Measurements from ENCODE around the gene NF1.

NF1 gene

DNA sequence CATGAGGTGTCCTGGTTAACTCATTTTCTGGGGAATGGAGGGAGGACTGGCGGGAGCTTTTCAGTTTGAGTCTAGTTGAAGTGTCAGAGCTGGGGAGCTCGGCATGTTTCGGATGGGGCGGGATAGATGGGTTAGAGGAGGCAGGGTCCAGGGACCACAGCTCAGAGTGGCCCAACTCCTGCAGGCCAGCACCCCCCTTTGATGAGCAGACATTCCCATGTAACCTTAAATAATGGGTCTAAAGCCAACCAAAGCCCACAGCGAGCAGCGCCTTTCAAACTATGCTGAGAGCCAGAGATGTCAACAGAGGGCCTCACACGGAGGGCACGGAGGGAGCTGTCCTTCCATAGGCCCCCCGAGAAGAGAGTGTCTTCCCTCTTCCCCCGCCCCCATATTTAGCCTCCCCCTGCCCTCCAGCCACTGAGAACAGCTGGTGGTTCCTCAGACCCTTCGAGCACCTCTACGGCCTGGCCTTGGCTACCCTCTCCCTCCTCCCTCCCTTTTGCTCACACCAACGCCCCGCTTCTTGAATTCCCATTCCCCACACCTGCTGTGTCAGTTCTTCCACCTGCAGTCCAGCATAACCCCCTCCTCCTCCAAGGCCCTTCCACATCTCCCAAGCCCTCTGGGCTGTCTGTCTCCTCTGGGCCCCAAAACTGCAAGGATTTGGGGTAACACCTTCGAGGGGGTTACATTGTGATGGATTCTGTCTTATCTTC is 318.5 kb downstream of the NF1 start:
- ChIA-PET POLR2A (no interaction called here), CTCF (interaction anchor here (0.5 to 0.6 kb wide), 3 partner anchors 177 to 429 kb away, joined by 3 to 4 read pairs (median 3); no protein-coding TSS in a partner anchor)
- Histone ChIP-seq H3K9me3 (ENCODE audit: control insufficient read depth, insufficient read depth, low read depth, low read length) (no peaks in the 10 kb centered on the region), H3K4me3 (ENCODE audit: low read depth, low read length) (no peak overlapping the region), H3K4me1 (ENCODE audit: control insufficient read depth, insufficient read depth, low read length) (no peaks in the 10 kb centered on the region), H3K27ac (ENCODE audit: extremely low read depth, low read depth, low read length) (no peak overlapping the region), H3K36me3 (ENCODE audit: control insufficient read depth in 2 of 2, insufficient read depth in 1 of 2, low read length in 2 of 2) (no peaks in the 10 kb centered on the region)
- no peak for TF ChIP-seq ZNF777 (tag by site-specific recombination; IDR thresholded peaks at IDR 0.05; ENCODE audit: borderline replicate concordance)

DNA sequence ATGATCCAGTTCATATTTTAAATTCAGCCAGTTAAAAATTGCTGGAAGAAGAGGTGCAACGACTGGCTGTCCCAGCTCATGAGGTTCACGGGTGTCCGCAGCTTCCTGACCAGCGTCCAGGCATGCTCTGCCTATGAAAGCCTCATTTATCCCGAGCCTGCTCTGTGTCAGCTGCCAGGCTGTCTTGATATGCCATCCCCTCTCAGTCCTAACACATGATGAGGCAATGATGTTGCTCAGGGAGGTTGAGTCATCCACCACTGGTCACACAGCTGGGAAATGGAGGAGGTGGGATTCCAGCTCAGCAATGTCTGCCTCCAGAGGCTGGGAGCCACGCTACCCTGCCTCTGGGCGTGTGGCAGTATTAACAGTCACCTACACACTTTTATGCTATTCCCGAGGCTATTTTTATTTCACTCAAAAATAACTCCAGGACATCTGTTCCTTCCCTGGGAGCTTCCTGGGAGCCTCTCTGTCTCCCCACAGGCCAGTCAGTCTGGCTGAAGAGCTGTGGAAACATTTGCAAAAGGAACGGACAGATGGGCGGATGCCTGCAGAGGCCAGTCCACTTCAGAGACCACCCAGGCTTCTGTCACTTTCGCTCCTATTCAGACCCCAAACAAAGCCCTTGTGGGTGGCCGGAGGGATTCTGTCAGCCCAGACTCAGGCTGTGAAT is 319.2 kb downstream of the NF1 start:
- no peaks in the 10 kb centered on the region for H3K4me1 ChIP-seq (ENCODE audit: control insufficient read depth, insufficient read depth, low read length)
- ChIA-PET POLR2A (no interaction called here), CTCF (interaction anchor here (0.5 to 1.5 kb wide), 6 partner anchors 23 to 430 kb away, joined by 3 to 4 read pairs (median 3); no protein-coding TSS in a partner anchor)
- H3K4me3 ChIP-seq (ENCODE audit: low read depth, low read length) = no peak overlapping the region
- no peak for TF ChIP-seq ZNF138 (tag by site-specific recombination; IDR thresholded peaks at IDR 0.05; ENCODE audit: borderline replicate concordance)
- TF ChIP-seq ZNF623 (tag by site-specific recombination; IDR thresholded peaks at IDR 0.05) = no peak
- no peak for TF ChIP-seq FEZF1 (tag by site-specific recombination; IDR thresholded peaks at IDR 0.05)
- TF ChIP-seq HOXC10 (CRISPR knock-in tag; IDR thresholded peaks at IDR 0.05) = no peak
- TF ChIP-seq ZNF548 (tag by site-specific recombination; IDR thresholded peaks at IDR 0.05) = no peak
- TF ChIP-seq OSR2 (tag by site-specific recombination; IDR thresholded peaks at IDR 0.05) = no peak
- TF ChIP-seq ZNF26 (tag by site-specific recombination; IDR thresholded peaks at IDR 0.05) = no peak
- TF ChIP-seq, protein P1, sequence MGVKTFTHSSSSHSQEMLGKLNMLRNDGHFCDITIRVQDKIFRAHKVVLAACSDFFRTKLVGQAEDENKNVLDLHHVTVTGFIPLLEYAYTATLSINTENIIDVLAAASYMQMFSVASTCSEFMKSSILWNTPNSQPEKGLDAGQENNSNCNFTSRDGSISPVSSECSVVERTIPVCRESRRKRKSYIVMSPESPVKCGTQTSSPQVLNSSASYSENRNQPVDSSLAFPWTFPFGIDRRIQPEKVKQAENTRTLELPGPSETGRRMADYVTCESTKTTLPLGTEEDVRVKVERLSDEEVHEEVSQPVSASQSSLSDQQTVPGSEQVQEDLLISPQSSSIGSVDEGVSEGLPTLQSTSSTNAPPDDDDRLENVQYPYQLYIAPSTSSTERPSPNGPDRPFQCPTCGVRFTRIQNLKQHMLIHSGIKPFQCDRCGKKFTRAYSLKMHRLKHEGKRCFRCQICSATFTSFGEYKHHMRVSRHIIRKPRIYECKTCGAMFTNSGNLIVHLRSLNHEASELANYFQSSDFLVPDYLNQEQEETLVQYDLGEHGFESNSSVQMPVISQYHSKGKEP (tag by site-specific recombination; IDR thresholded peaks at IDR 0.05) = no peak
- TF ChIP-seq, protein P2, sequence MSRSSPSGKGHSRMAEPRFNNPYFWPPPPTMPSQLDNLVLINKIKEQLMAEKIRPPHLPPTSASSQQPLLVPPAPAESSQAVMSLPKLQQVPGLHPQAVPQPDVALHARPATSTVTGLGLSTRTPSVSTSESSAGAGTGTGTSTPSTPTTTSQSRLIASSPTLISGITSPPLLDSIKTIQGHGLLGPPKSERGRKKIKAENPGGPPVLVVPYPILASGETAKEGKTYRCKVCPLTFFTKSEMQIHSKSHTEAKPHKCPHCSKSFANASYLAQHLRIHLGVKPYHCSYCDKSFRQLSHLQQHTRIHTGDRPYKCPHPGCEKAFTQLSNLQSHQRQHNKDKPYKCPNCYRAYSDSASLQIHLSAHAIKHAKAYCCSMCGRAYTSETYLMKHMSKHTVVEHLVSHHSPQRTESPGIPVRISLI (tag by site-specific recombination; IDR thresholded peaks at IDR 0.05) = no peak
- no peak for TF ChIP-seq KLF8 (tag by site-specific recombination; IDR thresholded peaks at IDR 0.05)
- no peak for TF ChIP-seq GLI4 (tag by site-specific recombination; IDR thresholded peaks at IDR 0.05)
- TF ChIP-seq ZNF19 (tag by site-specific recombination; IDR thresholded peaks at IDR 0.05; ENCODE audit: low read depth) = no peak
- no peak for TF ChIP-seq GLIS1 (tag by site-specific recombination; IDR thresholded peaks at IDR 0.05)
- no peak for TF ChIP-seq ZNF677 (tag by site-specific recombination; IDR thresholded peaks at IDR 0.05)
- TF ChIP-seq ZNF112 (tag by site-specific recombination; IDR thresholded peaks at IDR 0.05) = no peak
- no peak overlapping the region for H3K27ac ChIP-seq (ENCODE audit: extremely low read depth, low read depth, low read length)
- no peaks in the 10 kb centered on the region for H3K36me3 ChIP-seq (ENCODE audit: control insufficient read depth in 2 of 2, insufficient read depth in 1 of 2, low read length in 2 of 2)
- no peaks in the 10 kb centered on the region for H3K9me3 ChIP-seq (ENCODE audit: control insufficient read depth, insufficient read depth, low read depth, low read length)

- no peaks in the 10 kb centered on the region for H3K36me3 ChIP-seq (ENCODE audit: control insufficient read depth in 2 of 2, insufficient read depth in 1 of 2, low read length in 2 of 2)
- CTCF ChIA-PET = interaction anchor here (0.6 to 1.5 kb wide), 5 partner anchors 23 to 133 kb away, joined by 3 to 4 read pairs (median 3); no protein-coding TSS in a partner anchor
- no peak overlapping the region for H3K27ac ChIP-seq (ENCODE audit: extremely low read depth, low read depth, low read length)
- no peaks in the 10 kb centered on the region for H3K4me1 ChIP-seq (ENCODE audit: control insufficient read depth, insufficient read depth, low read length)
- POLR2A ChIA-PET = no interaction called here
- no peak overlapping the region for H3K4me3 ChIP-seq (ENCODE audit: low read depth, low read length)
- H3K9me3 ChIP-seq (ENCODE audit: control insufficient read depth, insufficient read depth, low read depth, low read length) = no peaks in the 10 kb centered on the region
- TF ChIP-seq ZFP3 (tag by site-specific recombination; IDR thresholded peaks at IDR 0.05; ENCODE audit: low read depth) = no peak
- TF ChIP-seq GLI2 (tag by site-specific recombination; IDR thresholded peaks at IDR 0.05; ENCODE audit: borderline replicate concordance, low read depth) = no peak
- TF ChIP-seq PRDM1 (tag by site-specific recombination; IDR thresholded peaks at IDR 0.05) = no peak
- TF ChIP-seq HOXD13 (CRISPR knock-in tag; IDR thresholded peaks at IDR 0.05; ENCODE audit: borderline replicate concordance) = no peak
- TF ChIP-seq ZNF423 (tag by site-specific recombination; IDR thresholded peaks at IDR 0.05) = no peak
- TF ChIP-seq ZNF571 (tag by site-specific recombination; IDR thresholded peaks at IDR 0.05) = no peak
- no peak for TF ChIP-seq SCRT1 (tag by site-specific recombination; IDR thresholded peaks at IDR 0.05; ENCODE audit: borderline replicate concordance)
- TF ChIP-seq, protein P3, sequence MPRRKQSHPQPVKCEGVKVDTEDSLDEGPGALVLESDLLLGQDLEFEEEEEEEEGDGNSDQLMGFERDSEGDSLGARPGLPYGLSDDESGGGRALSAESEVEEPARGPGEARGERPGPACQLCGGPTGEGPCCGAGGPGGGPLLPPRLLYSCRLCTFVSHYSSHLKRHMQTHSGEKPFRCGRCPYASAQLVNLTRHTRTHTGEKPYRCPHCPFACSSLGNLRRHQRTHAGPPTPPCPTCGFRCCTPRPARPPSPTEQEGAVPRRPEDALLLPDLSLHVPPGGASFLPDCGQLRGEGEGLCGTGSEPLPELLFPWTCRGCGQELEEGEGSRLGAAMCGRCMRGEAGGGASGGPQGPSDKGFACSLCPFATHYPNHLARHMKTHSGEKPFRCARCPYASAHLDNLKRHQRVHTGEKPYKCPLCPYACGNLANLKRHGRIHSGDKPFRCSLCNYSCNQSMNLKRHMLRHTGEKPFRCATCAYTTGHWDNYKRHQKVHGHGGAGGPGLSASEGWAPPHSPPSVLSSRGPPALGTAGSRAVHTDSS (tag by site-specific recombination; IDR thresholded peaks at IDR 0.05) = no peak
- no peak for TF ChIP-seq TCF7L2 (IDR thresholded peaks at IDR 0.05; ENCODE audit: borderline replicate concordance, low read depth, low read length)
- TF ChIP-seq ZNF174 (tag by site-specific recombination; IDR thresholded peaks at IDR 0.05) = no peak
- TF ChIP-seq ZNF510 (tag by site-specific recombination; IDR thresholded peaks at IDR 0.05; ENCODE audit: insufficient replicate concordance) = no peak
These were observed 319.8 kb downstream of the NF1 start for GRCh38 chr17:31414550-31414918.

Measured in HEK293 (cell line).